GM10847 (cell line): ENCODE data around the gene DLG2.

Source experiments
- POLR2A ChIP-seq: IDR thresholded peaks from 2 replicates; pipeline ENCODE4 v1.6.1; 2011; ENCODE audit not compliant: insufficient read length; ENCODE audit errors: extremely low read depth

The DLG2 gene

GRCh38 chr11:84243629-84244263 is 1383.4 kb downstream of the DLG2 start:
- no peak for TF ChIP-seq POLR2A

GRCh38 chr11:84241343-84242131 is 1385.6 kb downstream of the DLG2 start:
- TF ChIP-seq POLR2A: no peak

- no peak for TF ChIP-seq POLR2A
These were observed 1386.3 kb downstream of the DLG2 start for GRCh38 chr11:84240847-84241246.

- no peak for TF ChIP-seq POLR2A
These were observed 1390.7 kb downstream of the DLG2 start for GRCh38 chr11:84236436-84236835.

- TF ChIP-seq POLR2A: no peak
These were observed 1392.5 kb downstream of the DLG2 start for GRCh38 chr11:84234462-84235202.

- TF ChIP-seq POLR2A: no peak
These were observed 1393.1 kb downstream of the DLG2 start for GRCh38 chr11:84234011-84234410.

- no peak for TF ChIP-seq POLR2A
These were observed 1394.6 kb downstream of the DLG2 start for GRCh38 chr11:84232511-84232910.

GRCh38 chr11:84230402-84230801 is 1396.7 kb downstream of the DLG2 start:
- TF ChIP-seq POLR2A: no peak

- TF ChIP-seq POLR2A: no peak
These were observed 1399.0 kb downstream of the DLG2 start for GRCh38 chr11:84227970-84228665.

GRCh38 chr11:84224042-84224441 is 1403.1 kb downstream of the DLG2 start:
- TF ChIP-seq POLR2A: no peak

GRCh38 chr11:84218318-84218717 is 1408.8 kb downstream of the DLG2 start:
- TF ChIP-seq POLR2A: no peak

GRCh38 chr11:84215672-84216071 is 1411.5 kb downstream of the DLG2 start:
- TF ChIP-seq POLR2A: no peak

GRCh38 chr11:84214557-84214956 is 1412.6 kb downstream of the DLG2 start:
- TF ChIP-seq POLR2A: no peak

- TF ChIP-seq POLR2A: no peak
These were observed 1414.4 kb downstream of the DLG2 start for GRCh38 chr11:84212468-84213390.
